Stomach (tissue), 9 donors: ENCODE measurements around the gene MIA. TPM values are rescaled to one million over a fixed set of nuclear protein-coding genes. Genes with fewer than 3 reads are reported as not detected.
A peak's percentile ranks its signal among the peaks of the same experiment; 100 is the strongest.

ENCODE experiments used
- DNase-seq, 2 donors: peaks; one replicate each; pipeline versions ENCODE4 v3.0.0 to v3.0.0-alpha.2; 2013 to 2019
- H3K27ac ChIP-seq, 5 donors: fragments of 200-600 bp in 4 of 5; sonication (generic) in 4 of 5; one replicate each; pipeline ENCODE4 v1.5.1; 2013 to 2019; ENCODE audit warnings: mild to moderate bottlenecking in 1 of 5, moderate library complexity in 1 of 5
- H3K27me3 ChIP-seq, 3 donors: fragments of 200-600 bp; sonication (generic); one replicate each; pipeline ENCODE4 v1.5.1; 2017 to 2019; ENCODE audit warnings: mixed run types in 1 of 3
- H3K36me3 ChIP-seq, 4 donors: fragments of 200-600 bp; sonication (generic); 1 replicate in 3 of 4; 2 replicates in 1 of 4; pipeline ENCODE4 v1.5.1; 2016 to 2019
- H3K4me1 ChIP-seq, 4 donors: fragments of 200-600 bp; sonication (generic); one replicate each; pipeline ENCODE4 v1.5.1; 2016 to 2019
- H3K4me3 ChIP-seq, 4 donors: fragments of 200-600 bp; sonication (generic) in 3 of 4; one replicate each; pipeline ENCODE4 v1.5.1; 2016 to 2019; ENCODE audit warnings: mild to moderate bottlenecking in 1 of 4
- H3K9me3 ChIP-seq, 4 donors: fragments of 200-600 bp; sonication (generic); one replicate each; pipeline ENCODE4 v1.5.1; 2016 to 2019
- EP300 ChIP-seq: sonication (generic); formaldehyde crosslinking; IDR thresholded peaks from one replicate; pipeline ENCODE4 v1.6.1; 2017; ENCODE audit warnings: antibody characterized with exemption
- POLR2A ChIP-seq, 4 donors: fragments of 450-650 bp; IDR thresholded peaks; one replicate each; pipeline ENCODE4 v1.6.1; 2016; ENCODE audit warnings: antibody characterized with exemption in 4 of 4, control low read depth in 2 of 4, mild to moderate bottlenecking in 1 of 4, moderate library complexity in 1 of 4
- POLR2AphosphoS5 ChIP-seq, 3 donors: sonication (generic); formaldehyde crosslinking; IDR thresholded peaks; one replicate each; pipeline ENCODE4 v1.6.1; 2016; ENCODE audit warnings: antibody characterized with exemption in 3 of 3
- WGBS, 5 donors: extraction: QIAGEN DNeasy Blood & Tissue Kit in 3 of 5; methylation state at CpG; one replicate each; pipeline versions ENCODE4 v1.1.5 to v1.1.7; 2013 to 2018; 5-methylcytosine and 5-hydroxymethylcytosine counted together
- intact Hi-C: fragments of 100-400 bp; cut with DNase I; formaldehyde crosslinking; loops from one replicate; pipeline ENCODE4 v1.15.1; 2023; ENCODE audit warnings: low total_unique reads
- polyA plus RNA-seq, 3 donors: library from polyadenylated mRNA; stranded (reverse); fragments of 200-250 nt; gene quantifications; one replicate each; pipeline ENCODE4 v1.2.3, GENCODE V29; 2013
- total RNA-seq, 5 donors: library from RNA; depleted of rRNA; stranded (reverse); fragments of >200 nt; gene quantifications; one replicate each; pipeline versions ENCODE4 v1.1.0 to v1.2.3, GENCODE V29; 2014 to 2016
- TF ChIP-seq, protein P1 (sequence below), 7 experiments: fragments of 450-650 bp in 4 of 7; fragments of 200-600 bp in 3 of 7; sonication (generic) in 3 of 7; IDR thresholded peaks; one replicate each; pipeline ENCODE4 v1.5.1; 2016 to 2019; ENCODE audit warnings: antibody characterized with exemption in 7 of 7, control low read depth in 2 of 7, mild to moderate bottlenecking in 1 of 7
- donor health status: healthy with polysubstance abuse.
- donor health status: Bipolar disorder and iron deficiency.
- donor health status: healthy.

MIA gene
- total and polyA plus RNA-seq, 8 donors: 2.8 to 10.1 (median 5.5) TPM; not detected in 4

- peaks cover 0 to 23% (median 17%) of the 10 kb centered on the region in 4 donors for H3K4me1 ChIP-seq
- no peaks in the 10 kb centered on the region for H3K9me3 ChIP-seq
- no peak overlapping the region for H3K4me3 ChIP-seq
- no peak overlapping the region for H3K27ac ChIP-seq
- TF ChIP-seq POLR2AphosphoS5 (IDR thresholded peaks at IDR 0.05) (no peak), EP300 (no peak)
- TF ChIP-seq, protein P1, sequence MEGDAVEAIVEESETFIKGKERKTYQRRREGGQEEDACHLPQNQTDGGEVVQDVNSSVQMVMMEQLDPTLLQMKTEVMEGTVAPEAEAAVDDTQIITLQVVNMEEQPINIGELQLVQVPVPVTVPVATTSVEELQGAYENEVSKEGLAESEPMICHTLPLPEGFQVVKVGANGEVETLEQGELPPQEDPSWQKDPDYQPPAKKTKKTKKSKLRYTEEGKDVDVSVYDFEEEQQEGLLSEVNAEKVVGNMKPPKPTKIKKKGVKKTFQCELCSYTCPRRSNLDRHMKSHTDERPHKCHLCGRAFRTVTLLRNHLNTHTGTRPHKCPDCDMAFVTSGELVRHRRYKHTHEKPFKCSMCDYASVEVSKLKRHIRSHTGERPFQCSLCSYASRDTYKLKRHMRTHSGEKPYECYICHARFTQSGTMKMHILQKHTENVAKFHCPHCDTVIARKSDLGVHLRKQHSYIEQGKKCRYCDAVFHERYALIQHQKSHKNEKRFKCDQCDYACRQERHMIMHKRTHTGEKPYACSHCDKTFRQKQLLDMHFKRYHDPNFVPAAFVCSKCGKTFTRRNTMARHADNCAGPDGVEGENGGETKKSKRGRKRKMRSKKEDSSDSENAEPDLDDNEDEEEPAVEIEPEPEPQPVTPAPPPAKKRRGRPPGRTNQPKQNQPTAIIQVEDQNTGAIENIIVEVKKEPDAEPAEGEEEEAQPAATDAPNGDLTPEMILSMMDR (IDR thresholded peaks at IDR 0.05): no peak
- H3K36me3 ChIP-seq: peaks cover 13 to 50% (median 39%) of the 10 kb centered on the region in 4 donors
- no peaks in the 10 kb centered on the region for H3K27me3 ChIP-seq
- 86 to 94% (median 91%) methylated on average over 9 to 12 of the region's 12 CpGs for WGBS, 5 donors
- intact Hi-C loops: no loop called here
- DNase-seq: no peak
Observed at GRCh38 chr19:40742886-40743285, 32.4 kb upstream of the MIA start.

GRCh38 chr19:40743926-40744325 lies 31.4 kb upstream of the MIA start:
- H3K9me3 ChIP-seq: no peaks in the 10 kb centered on the region
- TF ChIP-seq EP300: no peak
- no peak for TF ChIP-seq POLR2A (IDR thresholded peaks at IDR 0.05)
- TF ChIP-seq, protein P1 (IDR thresholded peaks at IDR 0.05): no peak
- no peak for TF ChIP-seq POLR2AphosphoS5 (IDR thresholded peaks at IDR 0.05)
- peaks cover 8 to 39% (median 28%) of the 10 kb centered on the region in 4 donors for H3K36me3 ChIP-seq
- no peak for DNase-seq
- intact Hi-C loops: no loop called here
- no peaks in the 10 kb centered on the region for H3K27me3 ChIP-seq
- H3K27ac ChIP-seq: no peak overlapping the region
- no peak overlapping the region for H3K4me3 ChIP-seq
- WGBS, 5 donors: 86 to 98% (median 88%) methylated on average over 7 to 10 of the region's 10 CpGs
- H3K4me1 ChIP-seq: peaks cover 4 to 31% (median 22%) of the 10 kb centered on the region in 4 donors

GRCh38 chr19:40744554-40745401 lies 30.5 kb upstream of the MIA start:
- peaks cover 3 to 31% (median 20%) of the 10 kb centered on the region in 4 donors for H3K36me3 ChIP-seq
- peak in 1 of 2 donors; percentile 47 for DNase-seq
- H3K27me3 ChIP-seq: no peaks in the 10 kb centered on the region
- WGBS, 5 donors: 52 to 68% (median 66%) methylated on average over 15 to 17 of the region's 17 CpGs
- TF ChIP-seq EP300 (no peak), POLR2AphosphoS5 (IDR thresholded peaks at IDR 0.05) (no peak), POLR2A (IDR thresholded peaks at IDR 0.05) (no peak)
- TF ChIP-seq, protein P1 (IDR thresholded peaks at IDR 0.05): no peak
- H3K27ac ChIP-seq: peak overlapping the region in 4 of 5 donors; percentile 24 to 58 (median 36)
- peaks cover 13 to 39% (median 28%) of the 10 kb centered on the region in 4 donors for H3K4me1 ChIP-seq
- no peak overlapping the region for H3K4me3 ChIP-seq
- intact Hi-C loops: no loop called here
- no peaks in the 10 kb centered on the region for H3K9me3 ChIP-seq

- intact Hi-C loops: no loop called here
- H3K4me1 ChIP-seq: peaks cover 13 to 36% (median 26%) of the 10 kb centered on the region in 4 donors
- WGBS, 5 donors: 72 to 77% (median 74%) methylated on average over 7 of the region's 7 CpGs
Observed at GRCh38 chr19:40745402-40745780, 29.9 kb upstream of the MIA start.

More at GRCh38 chr19:40745402-40745780, 29.9 kb upstream of the MIA start:
- Histone ChIP-seq H3K36me3 (peaks cover 0 to 25% (median 14%) of the 10 kb centered on the region in 4 donors), H3K27me3 (no peaks in the 10 kb centered on the region), H3K27ac (peak overlapping the region in 4 of 5 donors; percentile 24 to 58 (median 36)), H3K4me3 (no peak overlapping the region), H3K9me3 (no peaks in the 10 kb centered on the region)
- TF ChIP-seq, protein P1 (IDR thresholded peaks at IDR 0.05): no peak
- TF ChIP-seq POLR2A (IDR thresholded peaks at IDR 0.05) (no peak), EP300 (no peak), POLR2AphosphoS5 (IDR thresholded peaks at IDR 0.05) (no peak)
- DNase-seq: no peak
